Lung microvascular endothelial cell (primary cell): ENCODE data around the gene WWC1. TPM values are rescaled to one million over a fixed set of nuclear protein-coding genes. Genes with fewer than 3 reads are reported as not detected.

Experiments used
- DNase-seq, 2 donors: peaks; one replicate each; pipeline versions ENCODE4 v3.0.0 to v3.0.0-alpha.2; 2010; ENCODE audit warnings: low read depth in 2 of 2
- total RNA-seq: library from RNA; depleted of rRNA; stranded (reverse); fragments of >200 nt; gene quantifications from 2 replicates; pipeline ENCODE4 v1.2.1, GENCODE V29; 2014

Gene WWC1
- total RNA-seq, 1 donor from 2014 or later, result 0.20 TPM

DNA sequence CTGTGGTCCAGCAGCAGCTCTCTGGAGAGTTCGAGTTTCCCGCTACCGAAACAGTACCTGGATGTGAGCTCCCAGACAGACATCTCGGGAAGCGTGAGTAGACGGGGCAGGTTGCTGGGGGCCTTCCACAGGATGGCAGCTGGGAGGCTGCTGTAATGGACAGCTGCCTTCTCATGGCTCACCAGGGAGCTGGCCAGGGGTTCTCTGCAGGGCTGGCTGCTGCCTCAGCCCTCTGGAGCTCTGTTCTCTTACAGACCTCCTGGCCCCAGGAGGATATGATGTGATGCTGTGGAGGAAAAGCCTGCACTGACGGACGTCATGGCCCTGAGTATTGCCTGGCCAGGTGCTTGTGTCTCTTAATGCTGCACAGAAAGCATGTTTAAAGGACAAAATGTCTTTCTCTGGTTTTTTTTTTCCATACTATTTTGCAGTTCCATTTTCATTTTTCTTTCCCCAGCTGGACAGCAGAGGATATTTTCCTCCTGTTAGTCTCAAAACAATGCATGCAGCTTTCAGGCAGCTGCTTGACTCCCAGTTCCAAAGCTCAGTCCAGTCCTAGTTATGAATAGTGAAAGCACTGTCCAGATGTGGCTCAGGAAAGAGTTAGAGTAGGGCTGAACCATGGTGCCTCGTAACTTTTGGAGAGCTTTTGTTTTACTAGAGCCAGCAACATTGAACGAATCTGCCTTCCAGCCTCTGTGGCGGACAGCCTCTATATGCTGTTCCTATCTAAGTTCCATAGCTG lies 117.3 kb downstream of the WWC1 start:
- peak in 1 of 2 donors; percentile 40 for DNase-seq

DNA sequence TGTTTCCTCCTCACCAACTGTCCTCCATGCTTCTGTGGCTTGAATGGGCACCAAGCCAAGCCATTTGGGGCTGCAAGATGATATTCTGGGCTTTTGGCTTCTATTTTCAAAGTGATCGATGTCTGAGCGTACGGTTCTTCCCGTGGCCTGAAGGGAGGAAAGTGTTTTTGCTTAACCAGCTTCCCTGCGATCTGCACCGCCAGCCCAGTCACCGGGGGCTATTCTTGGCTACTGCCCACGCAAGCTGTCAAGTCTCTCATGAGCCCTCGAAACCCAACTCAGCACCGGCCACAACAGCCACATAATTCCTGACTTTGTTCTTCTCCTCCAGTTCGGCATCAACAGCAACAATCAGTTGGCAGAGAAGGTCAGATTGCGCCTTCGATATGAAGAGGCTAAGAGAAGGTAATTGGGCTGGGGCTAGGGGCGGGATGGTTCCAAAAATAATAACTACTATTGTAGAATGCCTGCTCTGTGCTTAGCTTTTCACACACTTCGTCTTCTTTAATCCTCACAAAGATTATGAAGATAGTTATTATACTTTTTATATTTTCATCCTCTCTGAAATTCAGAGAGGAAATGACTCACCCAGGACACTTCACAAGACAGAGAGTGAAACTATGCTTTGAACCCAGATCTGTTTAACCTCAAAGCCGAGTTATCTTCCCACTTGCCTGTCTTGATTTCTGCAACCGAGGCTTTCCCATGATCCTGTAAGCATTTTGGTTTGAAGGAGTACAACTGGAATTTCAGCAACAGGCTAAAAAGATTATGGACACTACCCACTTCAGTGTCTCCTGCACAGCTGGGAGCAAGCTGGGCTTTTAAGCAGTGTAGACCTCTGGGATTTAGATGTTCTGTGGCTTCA lies 118.4 kb downstream of the WWC1 start:
- peak in 1 of 2 donors; percentile 7 for DNase-seq

DNA sequence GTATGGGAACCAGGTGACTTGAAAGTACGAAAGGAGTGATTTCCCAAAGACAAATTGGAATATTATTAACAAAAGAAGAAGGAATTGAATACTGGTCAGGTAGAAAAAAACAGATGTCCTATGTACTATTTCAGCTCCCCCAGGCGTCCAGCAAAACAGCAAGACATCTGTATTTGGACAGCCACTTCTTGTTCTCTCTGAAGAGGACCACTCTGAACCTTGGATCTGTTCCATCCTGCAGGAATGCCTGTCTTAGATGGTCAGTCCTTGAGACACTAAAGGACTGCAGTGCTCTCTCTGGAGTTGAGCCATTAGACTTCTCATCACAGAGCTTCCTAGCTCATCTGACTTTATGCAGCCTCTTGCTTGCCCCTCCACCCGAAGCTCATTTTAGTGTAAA lies 120.4 kb downstream of the WWC1 start:
- no peak for DNase-seq

DNA sequence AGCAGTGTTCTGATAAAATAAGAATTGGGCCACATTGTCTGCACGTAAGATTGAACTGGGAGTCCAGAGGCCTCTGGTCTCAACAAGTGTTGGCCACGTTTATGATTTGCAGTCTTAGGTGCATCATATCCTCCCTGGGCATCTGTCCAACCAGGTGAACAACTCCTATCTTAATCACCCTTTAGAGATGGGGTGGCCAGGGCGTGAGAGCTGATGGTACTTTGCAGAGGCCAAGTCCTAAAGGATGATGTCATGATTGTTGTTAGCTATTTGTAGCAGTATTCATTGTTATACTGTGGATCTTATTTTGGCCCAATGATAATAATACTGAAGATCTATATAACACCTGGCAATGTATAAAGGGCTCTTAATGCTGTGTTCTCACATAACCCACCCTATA lies 121.6 kb downstream of the WWC1 start:
- no peak for DNase-seq

DNA sequence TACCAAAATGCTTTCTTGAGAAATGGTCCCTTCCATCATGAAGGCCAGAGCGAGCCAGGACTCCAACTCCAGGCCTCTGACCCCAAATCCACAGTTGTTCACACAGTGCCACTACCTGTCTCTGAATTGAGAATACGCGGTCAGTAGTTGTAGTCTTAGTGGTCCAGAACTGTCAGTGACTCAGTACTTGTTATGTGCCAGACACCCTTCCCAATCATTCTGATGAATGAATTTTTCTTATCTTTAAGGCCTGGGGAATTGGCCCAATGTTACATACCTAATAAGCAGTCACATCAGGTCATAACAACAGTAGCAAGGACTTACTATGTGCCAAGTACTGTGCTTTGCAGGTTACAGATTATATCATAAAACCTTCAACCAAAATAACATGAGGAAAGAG lies 122.2 kb downstream of the WWC1 start:
- no peak for DNase-seq

DNA sequence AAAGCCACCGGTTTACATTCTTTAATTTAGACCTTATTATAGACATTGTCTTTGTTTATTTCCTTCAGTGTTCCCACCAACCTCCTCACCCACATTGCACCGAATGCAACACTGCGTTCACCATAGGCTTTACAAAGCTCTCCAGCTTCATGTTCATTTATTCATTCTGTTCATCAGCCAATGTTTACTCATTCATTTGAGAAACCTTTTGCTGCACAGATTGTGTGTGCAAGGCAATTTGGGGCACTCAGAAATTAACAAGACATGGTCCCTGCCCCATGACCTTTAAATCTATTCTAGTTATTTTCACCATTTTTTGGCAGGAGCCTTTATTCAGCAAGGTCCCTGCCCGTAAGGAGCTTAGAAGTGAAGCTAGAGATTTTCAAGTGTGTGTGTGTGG lies 124.0 kb downstream of the WWC1 start:
- no peak for DNase-seq

DNA sequence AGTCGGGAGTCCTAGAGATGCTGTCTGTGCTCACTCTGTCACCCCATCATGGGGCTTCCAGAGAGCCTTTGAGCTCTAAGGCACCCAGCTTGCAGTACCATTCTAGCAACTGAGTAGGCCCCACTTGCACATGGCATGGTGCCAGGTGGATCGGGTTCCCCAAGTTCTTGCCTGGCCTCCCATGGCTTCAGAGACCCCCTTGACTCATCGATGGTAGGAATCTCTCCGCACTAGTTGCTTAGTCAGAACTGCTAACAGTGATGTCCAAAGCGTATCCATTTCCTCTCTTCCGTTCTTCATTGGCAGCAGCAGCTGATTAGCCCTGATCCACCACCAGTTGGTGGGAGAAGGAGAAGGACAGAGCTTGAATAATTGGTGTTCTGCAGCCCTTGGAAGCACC lies 124.5 kb downstream of the WWC1 start:
- DNase-seq, result no peak

DNA sequence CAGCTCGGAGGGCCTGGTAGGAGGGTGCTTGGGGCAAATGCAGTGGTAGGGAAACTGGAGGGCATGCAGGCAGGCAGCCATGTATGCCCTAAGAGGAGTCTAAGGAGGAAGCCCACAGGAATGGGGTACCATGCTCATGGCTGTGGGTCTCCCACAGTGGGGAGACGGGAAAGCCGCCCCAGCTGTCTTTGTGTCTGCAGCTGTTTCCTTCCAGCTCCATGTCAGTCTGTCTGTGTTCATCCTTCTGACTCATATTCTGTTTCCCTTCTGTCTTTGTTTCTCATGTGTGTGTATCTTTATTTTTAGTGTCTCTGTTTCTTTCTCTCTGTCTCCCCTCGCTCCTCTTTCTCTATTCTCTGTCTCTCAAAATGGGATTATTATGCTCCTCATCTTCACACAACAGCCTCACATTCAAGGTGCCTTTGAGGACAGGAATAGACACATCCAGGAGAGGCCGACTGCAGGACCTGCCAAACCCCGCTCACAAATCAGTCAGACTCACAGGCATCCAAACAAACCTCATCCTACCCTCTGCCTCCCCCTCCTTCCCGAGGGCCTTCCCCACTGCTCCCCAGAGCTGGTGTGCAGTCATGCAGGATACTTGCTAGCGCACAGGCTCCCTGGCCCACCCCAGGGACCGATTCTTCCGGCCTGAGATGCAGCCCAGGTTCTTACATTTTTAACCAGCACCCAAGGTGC lies 126.4 kb downstream of the WWC1 start:
- DNase-seq, result peak in 1 of 2 donors; percentile 14

DNA sequence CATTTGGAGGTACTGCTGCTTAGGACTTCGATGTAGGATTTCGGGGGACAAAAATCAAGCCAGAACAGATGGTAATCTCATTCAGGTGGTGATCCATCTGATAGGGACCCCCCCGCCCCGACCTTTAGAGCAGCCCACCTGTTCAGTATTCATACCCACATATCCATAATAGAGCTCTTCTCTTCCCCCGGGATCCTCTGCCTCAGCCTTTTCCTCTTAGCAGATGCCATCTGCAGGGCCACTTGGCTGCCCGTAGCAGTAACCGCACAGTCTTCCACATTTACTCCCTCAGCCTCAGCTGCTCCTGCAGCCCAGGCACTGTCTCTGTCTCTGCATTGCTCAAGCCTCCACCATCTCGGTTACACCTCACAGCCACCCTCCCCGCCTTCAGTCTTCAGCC lies 129.0 kb downstream of the WWC1 start:
- no peak for DNase-seq

DNA sequence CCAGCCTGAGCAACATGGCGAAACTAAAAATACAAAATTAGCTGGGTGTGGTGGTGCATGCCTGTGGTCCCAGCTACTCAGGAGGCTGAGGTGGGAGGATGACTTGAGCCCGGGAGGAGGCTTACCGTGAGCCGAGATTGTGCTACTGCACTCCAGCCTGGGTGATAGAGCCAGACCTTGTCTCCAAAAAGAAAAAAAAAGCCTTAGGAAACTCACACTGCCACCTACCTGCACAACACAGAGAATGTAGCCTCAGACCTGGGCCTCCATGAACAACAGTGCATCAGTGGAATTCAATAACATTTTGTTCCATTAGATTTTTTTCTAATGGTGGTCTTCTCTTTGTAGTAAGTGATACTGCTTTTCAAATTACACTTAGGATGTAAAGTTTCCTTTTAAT lies 131.0 kb downstream of the WWC1 start:
- no peak for DNase-seq

DNA sequence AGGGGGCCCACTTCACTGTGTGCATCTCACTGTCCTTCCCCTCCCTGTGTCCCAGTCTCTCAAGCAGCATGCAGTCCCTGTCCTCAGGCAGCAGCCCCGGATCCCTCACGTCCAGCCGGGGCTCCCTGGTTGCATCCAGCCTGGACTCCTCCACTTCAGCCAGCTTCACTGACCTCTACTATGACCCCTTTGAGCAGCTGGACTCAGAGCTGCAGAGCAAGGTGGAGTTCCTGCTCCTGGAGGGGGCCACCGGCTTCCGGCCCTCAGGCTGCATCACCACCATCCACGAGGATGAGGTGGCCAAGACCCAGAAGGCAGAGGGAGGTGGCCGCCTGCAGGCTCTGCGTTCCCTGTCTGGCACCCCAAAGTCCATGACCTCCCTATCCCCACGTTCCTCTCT lies 132.0 kb downstream of the WWC1 start:
- DNase-seq, result no peak

DNA sequence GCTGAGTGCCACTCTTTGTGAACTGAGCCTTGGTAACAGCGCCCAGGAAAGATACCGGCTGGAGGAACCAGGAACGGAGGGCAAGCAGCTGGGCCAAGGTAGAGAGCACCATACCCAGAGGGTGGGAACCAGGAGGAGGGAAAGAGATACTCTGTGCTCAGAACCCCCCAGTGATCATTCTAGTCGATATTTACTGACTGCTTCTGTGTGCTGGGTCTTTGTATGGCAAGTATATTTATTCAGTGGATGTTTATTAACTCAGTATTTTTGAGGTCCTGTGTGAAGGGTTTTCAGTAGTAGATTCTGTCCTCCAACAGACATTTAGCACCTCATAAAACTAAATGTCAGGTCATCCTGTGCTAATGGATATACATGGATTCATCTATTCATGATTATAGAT lies 132.5 kb downstream of the WWC1 start:
- DNase-seq, result no peak

DNA sequence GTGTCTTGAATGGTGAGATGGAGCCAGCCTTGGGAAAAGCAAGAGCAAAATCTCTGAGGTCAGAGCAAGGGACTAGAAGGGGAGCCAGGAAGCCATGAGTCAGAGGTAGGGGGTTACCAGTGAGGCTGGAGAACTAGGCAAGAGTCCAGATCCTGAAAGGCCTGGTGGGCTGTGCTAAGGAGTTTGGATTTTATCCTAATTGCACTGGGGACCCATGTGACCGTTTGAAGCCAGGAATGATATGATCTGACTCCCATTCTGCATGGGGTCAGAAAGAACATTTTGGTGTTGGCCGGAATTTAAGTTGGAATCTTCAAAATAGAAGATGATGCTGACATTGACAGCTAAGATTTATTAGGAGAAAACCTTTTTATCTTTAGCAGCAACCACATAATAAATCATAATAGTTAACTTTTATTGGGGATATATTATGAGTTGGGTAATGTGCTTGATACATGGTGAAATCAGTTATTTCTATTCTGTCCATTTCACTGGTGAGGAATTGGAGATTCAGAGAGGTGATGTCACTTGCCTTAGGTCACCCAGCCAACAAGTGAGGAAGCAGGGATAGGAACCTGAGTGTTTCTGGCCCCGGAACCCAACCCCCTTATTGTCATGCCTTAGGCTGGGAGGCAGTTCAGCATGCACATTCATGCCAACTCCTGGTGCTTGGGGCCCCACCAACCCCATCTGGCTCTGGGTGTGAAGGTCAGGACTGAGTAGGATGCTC lies 133.3 kb downstream of the WWC1 start:
- no peak for DNase-seq

DNA sequence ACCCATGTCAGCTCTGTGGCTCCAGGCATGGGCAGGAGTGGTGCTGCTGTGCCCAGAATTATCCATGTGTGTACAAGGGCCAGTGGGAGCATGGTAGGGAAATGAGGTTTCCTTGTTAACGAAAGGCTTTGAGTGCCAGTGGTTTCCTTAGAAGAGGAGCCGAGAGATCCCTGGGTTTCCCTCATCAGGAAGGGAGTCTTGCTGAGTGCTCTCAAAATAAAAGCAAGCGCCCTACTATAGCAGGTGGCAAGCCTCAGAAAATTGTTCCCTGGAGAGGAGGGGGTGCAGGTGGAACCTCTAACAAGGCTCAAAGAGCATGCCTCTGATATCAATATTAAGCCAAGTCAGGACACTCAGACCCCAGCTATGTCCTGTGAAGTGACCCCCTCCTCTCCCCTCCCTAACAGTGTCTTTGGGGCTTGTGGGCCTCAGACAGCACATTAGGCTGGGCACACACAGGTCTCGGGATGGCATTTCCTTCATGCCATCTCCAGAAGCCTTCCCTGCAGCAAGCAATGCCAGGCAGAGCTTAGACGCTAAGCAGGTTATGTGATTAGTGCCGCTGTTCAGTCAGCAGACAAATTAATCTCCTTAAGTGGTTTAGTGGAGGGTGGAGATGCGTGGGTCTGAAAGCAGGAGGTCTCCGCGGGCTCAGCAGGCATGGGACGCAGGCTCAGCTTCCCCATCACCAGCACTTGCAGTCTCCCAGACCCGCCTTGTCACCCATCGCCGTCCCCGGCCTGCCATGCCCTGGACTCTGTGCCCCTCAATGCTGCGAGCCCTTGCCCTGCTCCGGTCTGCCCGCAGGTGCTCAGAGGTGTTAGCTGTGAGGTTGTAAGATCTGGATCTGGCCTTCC lies 134.8 kb downstream of the WWC1 start:
- no peak for DNase-seq

DNA sequence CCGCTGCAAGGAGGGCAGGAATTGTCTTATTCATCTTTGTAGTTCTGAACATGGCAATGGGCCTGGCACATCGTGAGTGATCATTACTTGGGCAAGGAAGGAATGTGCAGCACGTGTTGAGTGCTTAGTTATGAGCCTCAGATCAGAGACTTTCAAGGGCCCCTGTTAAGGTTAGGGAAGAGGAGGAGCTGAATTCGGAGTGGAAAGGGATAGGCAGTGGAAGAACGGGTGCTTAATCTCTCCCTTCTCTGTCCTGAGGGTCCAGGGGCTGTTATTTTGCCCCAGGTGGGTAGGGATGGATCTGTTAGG lies 135.4 kb downstream of the WWC1 start:
- no peak for DNase-seq

DNA sequence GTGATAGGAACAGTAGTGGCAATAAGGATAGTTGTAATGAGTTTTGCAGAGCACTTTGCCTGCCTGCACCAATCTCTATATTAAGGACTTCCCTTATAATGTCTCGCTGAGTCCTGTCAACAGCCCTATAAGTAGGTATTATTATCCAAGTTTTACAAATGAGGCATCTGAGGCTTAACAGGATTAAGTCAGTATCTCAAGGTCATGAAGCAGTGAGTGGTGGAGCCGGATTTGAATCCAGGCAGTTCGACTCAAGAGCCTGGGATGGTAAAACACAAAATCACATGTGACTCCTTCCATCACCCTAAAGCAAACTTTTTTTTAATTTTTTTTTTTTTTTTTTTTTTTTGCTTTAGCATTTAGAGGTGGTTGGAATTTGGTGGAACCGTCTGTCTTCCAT lies 135.8 kb downstream of the WWC1 start:
- no peak for DNase-seq

DNA sequence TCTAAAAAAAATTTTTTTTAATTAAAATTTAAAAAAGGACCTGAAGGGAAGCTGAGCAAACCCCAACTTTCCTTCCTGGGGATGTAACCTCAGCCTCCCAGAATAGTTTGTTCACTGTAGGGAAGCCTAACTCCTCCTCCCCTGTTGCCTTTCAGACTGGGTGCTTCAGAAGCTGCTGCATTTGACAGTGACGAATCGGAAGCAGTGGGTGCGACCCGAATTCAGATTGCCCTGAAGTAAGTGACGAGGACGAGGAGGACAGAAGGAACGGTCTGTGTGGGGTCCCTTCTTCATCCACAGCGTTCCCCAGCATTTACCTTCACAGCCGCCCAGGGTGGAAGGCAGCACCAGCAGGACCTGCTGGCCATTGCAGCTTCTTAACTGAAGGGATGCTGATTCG lies 137.1 kb downstream of the WWC1 start:
- no peak for DNase-seq

DNA sequence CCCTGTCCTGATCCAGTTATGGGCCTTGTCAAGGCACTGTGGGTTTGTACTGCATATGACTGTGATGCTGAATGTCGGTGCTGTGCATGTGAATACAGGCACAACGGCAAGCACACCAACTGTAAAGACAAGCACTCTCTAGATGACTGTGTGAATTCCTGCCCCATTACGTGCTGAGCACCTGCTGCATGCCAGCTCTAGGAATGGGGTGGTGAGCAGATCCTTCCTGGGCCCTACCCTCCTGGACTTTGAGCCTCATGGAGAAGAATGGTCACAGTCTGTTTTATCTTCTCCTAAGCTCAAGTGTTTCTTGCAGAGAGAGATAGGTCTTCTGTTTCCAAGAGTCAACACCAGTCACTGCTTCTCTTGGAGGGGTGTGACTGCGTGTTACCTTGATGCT lies 138.9 kb downstream of the WWC1 start:
- no peak for DNase-seq

DNA sequence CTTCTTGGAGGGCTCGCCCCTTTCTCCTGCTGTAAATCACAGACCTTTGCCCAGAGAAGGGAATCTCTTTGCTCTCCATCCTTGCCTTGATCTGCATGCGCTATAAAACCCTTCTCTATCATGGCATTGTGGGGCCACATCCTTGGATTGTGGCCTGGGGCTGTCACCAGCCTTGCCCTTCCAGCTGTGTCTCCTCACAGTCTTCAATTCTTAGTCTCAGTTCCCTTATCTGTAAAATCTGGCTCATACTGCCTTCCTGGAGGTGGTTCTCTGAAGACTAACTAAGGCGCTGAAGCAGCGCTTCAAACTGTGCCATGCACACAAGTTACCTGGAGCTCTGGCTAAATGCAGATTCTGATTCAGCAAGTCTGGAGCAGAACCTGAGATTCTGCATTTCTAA lies 141.5 kb downstream of the WWC1 start:
- no peak for DNase-seq

DNA sequence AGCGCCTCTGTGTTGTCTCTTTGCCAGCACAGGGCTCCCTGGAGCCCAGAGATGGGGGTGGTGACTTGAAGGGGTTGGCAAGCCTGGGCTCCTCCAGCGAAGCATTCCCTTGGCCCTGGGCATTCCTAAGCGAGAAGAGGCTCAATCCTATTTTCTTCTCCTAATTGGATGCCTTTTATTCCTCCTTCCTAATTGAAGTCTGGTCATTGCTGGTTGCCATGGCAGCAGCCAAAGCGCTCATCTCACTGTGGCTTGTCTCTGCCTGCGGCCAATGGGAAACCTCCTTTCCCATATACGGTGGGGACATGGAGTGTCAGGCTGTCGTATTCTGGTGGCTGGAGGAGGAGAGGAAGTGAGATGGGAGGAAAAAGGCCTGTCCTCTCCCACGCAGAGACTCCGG lies 142.6 kb downstream of the WWC1 start:
- peak in 1 of 2 donors; percentile 3 for DNase-seq

DNA sequence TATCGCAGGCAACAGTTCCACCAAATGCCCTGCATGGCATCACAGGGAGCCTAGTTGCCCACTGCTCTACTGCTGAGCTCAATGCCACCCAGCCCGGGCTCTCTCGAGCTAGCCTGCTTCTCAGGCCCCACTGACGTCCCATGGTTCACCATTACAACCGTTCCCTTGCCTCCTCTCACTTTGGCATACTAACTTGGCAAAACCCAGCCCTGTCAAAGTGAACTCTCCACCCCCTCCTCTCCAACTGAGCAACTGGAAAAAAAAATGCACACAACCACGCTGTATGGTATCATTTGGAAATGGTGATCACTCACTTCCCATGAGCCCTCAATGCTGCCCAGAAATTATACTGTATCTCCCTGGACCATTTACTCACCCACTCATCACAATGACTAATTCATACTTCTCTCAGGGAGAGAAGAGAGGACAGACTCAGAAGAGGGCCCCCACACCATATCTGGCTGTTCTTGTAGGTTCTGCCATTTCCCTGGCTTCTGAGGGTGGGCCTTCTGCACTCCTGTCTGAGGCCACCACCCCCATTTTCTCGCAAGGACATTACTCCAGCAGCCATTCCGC lies 143.4 kb downstream of the WWC1 start:
- DNase-seq, result no peak
